HepG2 (cell line): Measurements from ENCODE around the gene ELANE. TPM values are rescaled to one million over a fixed set of nuclear protein-coding genes. Genes with fewer than 3 reads are reported as not detected.
A peak's percentile ranks its signal among the peaks of the same experiment; 100 is the strongest.

Experiments
- CREB1 ChIP-seq, 2 experiments: fragments of 450-650 bp in 1 of 2; IDR thresholded peaks; 2 replicates each; pipeline ENCODE4 v1.6.1; 2016 to 2017; ENCODE audit warnings: control low read depth in 1 of 2, mild to moderate bottlenecking in 1 of 2, missing compliant biosample characterization in 1 of 2, missing genetic modification characterization in 1 of 2
- HINFP ChIP-seq: sonication (generic); formaldehyde crosslinking; IDR thresholded peaks from 2 replicates; pipeline ENCODE4 v1.4.0; 2020; ENCODE audit warnings: low read depth, mild to moderate bottlenecking, missing genetic modification reagents
- MIER2 ChIP-seq: IDR thresholded peaks from 2 replicates; pipeline ENCODE4 v1.6.1; 2016; ENCODE audit warnings: missing biosample characterization, missing genetic modification reagents
- REL ChIP-seq: sonication (generic); formaldehyde crosslinking; conservative IDR thresholded peaks from 2 replicates; pipeline ENCODE4 v1.8.0; 2022; ENCODE audit warnings: mild to moderate bottlenecking, missing genetic modification reagents, moderate library complexity
- SAP130 ChIP-seq: IDR thresholded peaks from 2 replicates; pipeline ENCODE4 v1.6.1; 2016; ENCODE audit warnings: low read depth
- SETDB1 ChIP-seq: sonication (generic); formaldehyde crosslinking; IDR thresholded peaks from 2 replicates; pipeline ENCODE4 v1.5.1; 2020; ENCODE audit warnings: missing genetic modification reagents, mild to moderate bottlenecking, borderline replicate concordance
- SNAI1 ChIP-seq: sonication (generic); formaldehyde crosslinking; IDR thresholded peaks from 2 replicates; pipeline ENCODE4 v1.5.0; 2020; ENCODE audit warnings: mild to moderate bottlenecking, missing genetic modification reagents, borderline replicate concordance
- SRSF4 ChIP-seq: fragments of 200-400 bp; formaldehyde crosslinking; IDR thresholded peaks from one replicate; pipeline ENCODE4 v1.6.1; 2018; ENCODE audit warnings: mild to moderate bottlenecking, low read depth, low read length, moderate library complexity; ENCODE audit not compliant: poor library complexity, severe bottlenecking
- ZNF225 ChIP-seq: sonication (generic); formaldehyde crosslinking; IDR thresholded peaks from 2 replicates; pipeline ENCODE4 v1.4.0; 2020; ENCODE audit warnings: mild to moderate bottlenecking, missing genetic modification reagents
- ZNF281 ChIP-seq: sonication (generic); formaldehyde crosslinking; IDR thresholded peaks from 2 replicates; pipeline ENCODE4 v1.4.0; 2020; ENCODE audit warnings: missing genetic modification reagents, borderline replicate concordance
- ZNF432 ChIP-seq: sonication (generic); formaldehyde crosslinking; IDR thresholded peaks from 2 replicates; pipeline ENCODE4 v1.5.0; 2020; ENCODE audit warnings: missing genetic modification reagents, mild to moderate bottlenecking, borderline replicate concordance
- ZNF879 ChIP-seq: sonication (generic); formaldehyde crosslinking; IDR thresholded peaks from 2 replicates; pipeline ENCODE4 v1.8.1; 2023; ENCODE audit warnings: missing genetic modification reagents
- ZSCAN30 ChIP-seq: sonication (generic); formaldehyde crosslinking; IDR thresholded peaks from 2 replicates; pipeline ENCODE4 v1.5.0; 2020; ENCODE audit warnings: mild to moderate bottlenecking, missing genetic modification reagents
- polyA plus RNA-seq, 8 experiments: library from polyadenylated mRNA; depleted of rRNA in 3 of 8; stranded (reverse) in 7 of 8; unstranded in 1 of 8; fragments of >200 nt; fragmentation: Illumina TruSeq in 4 of 8; extraction: Trizol in 4 of 8; gene quantifications; 2 replicates each; pipeline versions ENCODE4 v1.2.1 to v1.2.3, GENCODE V29; 2011 to 2016; ENCODE audit warnings: low read depth in 4 of 8, missing spikeins in 1 of 8, mixed read lengths in 1 of 8; ENCODE audit not compliant: insufficient read depth in 1 of 8
- total RNA-seq, 5 experiments: library from RNA; depleted of rRNA; stranded (reverse); fragments of >200 nt; fragmentation: Illumina TruSeq; extraction: Trizol; gene quantifications; 2 replicates each; pipeline ENCODE4 v1.2.3, GENCODE V29; 2016; ENCODE audit warnings: low read depth in 1 of 5
- TF ChIP-seq, protein P1 (sequence below): sonication (generic); formaldehyde crosslinking; IDR thresholded peaks from 2 replicates; pipeline ENCODE4 v1.9.0; 2021; ENCODE audit warnings: mild to moderate bottlenecking, missing genetic modification reagents
- TF ChIP-seq, protein P2 (sequence below): sonication (generic); formaldehyde crosslinking; conservative IDR thresholded peaks from 2 replicates; pipeline ENCODE4 v1.8.0; 2022; ENCODE audit warnings: missing genetic modification reagents

Gene ELANE
- total and polyA plus RNA-seq, 2 of the 13 experiments (the other 11 are each of a cell fraction or from before 2014, with no cell fraction given): not detected

DNA sequence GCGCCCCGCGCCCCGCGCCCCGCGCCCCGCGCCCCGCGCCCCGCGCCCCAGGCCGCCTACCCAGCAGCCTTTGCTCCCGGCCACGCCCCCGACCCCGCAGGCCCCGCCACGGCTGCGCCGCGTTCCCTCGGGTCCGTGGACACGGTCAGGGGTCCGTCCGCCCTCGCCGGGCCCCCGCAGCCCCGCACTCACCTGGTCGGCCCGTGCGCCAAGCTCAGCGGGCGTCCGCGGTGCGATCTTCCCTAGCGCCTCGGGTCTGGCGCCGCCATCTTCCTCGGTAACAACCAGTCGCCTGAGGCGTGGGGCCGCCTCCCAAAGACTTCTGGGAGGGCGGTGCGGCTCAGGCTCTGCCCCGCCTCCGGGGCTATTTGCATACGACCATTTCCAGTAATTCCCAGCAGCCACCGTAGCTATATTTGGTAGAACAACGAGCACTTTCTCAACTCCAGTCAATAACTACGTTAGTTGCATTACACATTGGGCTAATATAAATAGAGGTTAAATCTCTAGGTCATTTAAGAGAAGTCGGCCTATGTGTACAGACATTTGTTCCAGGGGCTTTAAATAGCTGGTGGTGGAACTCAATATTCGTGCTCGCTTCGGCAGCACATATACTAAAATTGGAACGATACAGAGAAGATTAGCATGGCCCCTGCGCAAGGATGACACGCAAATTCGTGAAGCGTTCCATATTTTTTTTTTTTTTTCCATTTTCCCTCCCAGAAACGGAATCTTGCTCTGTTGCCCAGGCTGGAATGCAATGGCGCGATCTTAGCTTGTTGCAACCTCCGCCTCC, 41.0 kb downstream of the ELANE start, which contains the start of the genes MED16 and RNU6-9 (continued):
- TF ChIP-seq, protein P1, sequence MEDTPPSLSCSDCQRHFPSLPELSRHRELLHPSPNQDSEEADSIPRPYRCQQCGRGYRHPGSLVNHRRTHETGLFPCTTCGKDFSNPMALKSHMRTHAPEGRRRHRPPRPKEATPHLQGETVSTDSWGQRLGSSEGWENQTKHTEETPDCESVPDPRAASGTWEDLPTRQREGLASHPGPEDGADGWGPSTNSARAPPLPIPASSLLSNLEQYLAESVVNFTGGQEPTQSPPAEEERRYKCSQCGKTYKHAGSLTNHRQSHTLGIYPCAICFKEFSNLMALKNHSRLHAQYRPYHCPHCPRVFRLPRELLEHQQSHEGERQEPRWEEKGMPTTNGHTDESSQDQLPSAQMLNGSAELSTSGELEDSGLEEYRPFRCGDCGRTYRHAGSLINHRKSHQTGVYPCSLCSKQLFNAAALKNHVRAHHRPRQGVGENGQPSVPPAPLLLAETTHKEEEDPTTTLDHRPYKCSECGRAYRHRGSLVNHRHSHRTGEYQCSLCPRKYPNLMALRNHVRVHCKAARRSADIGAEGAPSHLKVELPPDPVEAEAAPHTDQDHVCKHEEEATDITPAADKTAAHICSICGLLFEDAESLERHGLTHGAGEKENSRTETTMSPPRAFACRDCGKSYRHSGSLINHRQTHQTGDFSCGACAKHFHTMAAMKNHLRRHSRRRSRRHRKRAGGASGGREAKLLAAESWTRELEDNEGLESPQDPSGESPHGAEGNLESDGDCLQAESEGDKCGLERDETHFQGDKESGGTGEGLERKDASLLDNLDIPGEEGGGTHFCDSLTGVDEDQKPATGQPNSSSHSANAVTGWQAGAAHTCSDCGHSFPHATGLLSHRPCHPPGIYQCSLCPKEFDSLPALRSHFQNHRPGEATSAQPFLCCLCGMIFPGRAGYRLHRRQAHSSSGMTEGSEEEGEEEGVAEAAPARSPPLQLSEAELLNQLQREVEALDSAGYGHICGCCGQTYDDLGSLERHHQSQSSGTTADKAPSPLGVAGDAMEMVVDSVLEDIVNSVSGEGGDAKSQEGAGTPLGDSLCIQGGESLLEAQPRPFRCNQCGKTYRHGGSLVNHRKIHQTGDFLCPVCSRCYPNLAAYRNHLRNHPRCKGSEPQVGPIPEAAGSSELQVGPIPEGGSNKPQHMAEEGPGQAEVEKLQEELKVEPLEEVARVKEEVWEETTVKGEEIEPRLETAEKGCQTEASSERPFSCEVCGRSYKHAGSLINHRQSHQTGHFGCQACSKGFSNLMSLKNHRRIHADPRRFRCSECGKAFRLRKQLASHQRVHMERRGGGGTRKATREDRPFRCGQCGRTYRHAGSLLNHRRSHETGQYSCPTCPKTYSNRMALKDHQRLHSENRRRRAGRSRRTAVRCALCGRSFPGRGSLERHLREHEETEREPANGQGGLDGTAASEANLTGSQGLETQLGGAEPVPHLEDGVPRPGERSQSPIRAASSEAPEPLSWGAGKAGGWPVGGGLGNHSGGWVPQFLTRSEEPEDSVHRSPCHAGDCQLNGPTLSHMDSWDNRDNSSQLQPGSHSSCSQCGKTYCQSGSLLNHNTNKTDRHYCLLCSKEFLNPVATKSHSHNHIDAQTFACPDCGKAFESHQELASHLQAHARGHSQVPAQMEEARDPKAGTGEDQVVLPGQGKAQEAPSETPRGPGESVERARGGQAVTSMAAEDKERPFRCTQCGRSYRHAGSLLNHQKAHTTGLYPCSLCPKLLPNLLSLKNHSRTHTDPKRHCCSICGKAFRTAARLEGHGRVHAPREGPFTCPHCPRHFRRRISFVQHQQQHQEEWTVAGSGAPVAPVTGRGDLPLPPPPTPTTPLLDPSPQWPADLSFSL (CRISPR knock-in tag): no peak
- TF ChIP-seq SRSF4 (no peak), ZNF879 (CRISPR knock-in tag) (no peak), ZSCAN30 (CRISPR knock-in tag) (no peak), ZNF432 (CRISPR knock-in tag) (no peak), ZNF225 (CRISPR knock-in tag) (no peak), REL (CRISPR knock-in tag) (peak; percentile 71; the same call in 1 of the 2 replicates), SNAI1 (CRISPR knock-in tag) (no peak), SETDB1 (no peak), ZNF281 (CRISPR knock-in tag) (no peak), SAP130 (CRISPR knock-in tag) (peak; percentile 75), HINFP (CRISPR knock-in tag) (0 out of 2 replicates have a peak, but pooled peaks have one; percentile 68), CREB1 (IDR thresholded peaks at IDR 0.05) (peak; percentile 83), CREB1 (CRISPR knock-in tag; IDR thresholded peaks at IDR 0.05) (peak; percentile 67), MIER2 (CRISPR knock-in tag) (no peak)
- TF ChIP-seq, protein P2, sequence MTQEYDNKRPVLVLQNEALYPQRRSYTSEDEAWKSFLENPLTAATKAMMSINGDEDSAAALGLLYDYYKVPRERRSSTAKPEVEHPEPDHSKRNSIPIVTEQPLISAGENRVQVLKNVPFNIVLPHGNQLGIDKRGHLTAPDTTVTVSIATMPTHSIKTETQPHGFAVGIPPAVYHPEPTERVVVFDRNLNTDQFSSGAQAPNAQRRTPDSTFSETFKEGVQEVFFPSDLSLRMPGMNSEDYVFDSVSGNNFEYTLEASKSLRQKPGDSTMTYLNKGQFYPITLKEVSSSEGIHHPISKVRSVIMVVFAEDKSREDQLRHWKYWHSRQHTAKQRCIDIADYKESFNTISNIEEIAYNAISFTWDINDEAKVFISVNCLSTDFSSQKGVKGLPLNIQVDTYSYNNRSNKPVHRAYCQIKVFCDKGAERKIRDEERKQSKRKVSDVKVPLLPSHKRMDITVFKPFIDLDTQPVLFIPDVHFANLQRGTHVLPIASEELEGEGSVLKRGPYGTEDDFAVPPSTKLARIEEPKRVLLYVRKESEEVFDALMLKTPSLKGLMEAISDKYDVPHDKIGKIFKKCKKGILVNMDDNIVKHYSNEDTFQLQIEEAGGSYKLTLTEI (CRISPR knock-in tag): no peak
